H1 (cell line): Measurements from ENCODE around the gene HHIP. TPM values are rescaled to one million over a fixed set of nuclear protein-coding genes. Genes with fewer than 3 reads are reported as not detected.
A peak's percentile ranks its signal among the peaks of the same experiment; 100 is the strongest.

Experiments
- CTCF ChIA-PET: fragments of 300-600 bp; sonication (Branson Sonifier 250); formaldehyde crosslinking; loops from one replicate; lab custom pipeline; 2021; ENCODE audit not compliant: partially characterized antibody; lab: Charles Lee
- POLR2A ChIA-PET: fragments of 300-600 bp; sonication (Branson Sonifier 250); formaldehyde crosslinking; loops from one replicate; lab custom pipeline; 2021; ENCODE audit warnings: inconsistent platforms; ENCODE audit not compliant: partially characterized antibody; lab: Charles Lee
- DNase-seq, 2 experiments: peaks; one replicate each; pipeline versions ENCODE4 v3.0.0 to v3.0.0-alpha.2; 2010 to 2022; ENCODE audit warnings: low spot score in 2 of 2, low read depth in 1 of 2, mixed read lengths in 1 of 2
- FAIRE-seq: peaks from 2 replicates; lab custom pipeline; 2011; peaks lifted over from hg19 to GRCh38; lab: Jason Lieb, UNC
- H2AFZ ChIP-seq: 2 replicates; pipeline ENCODE4 v1.8.1; 2012; ENCODE audit warnings: low read length, inconsistent platforms
- H2AK5ac ChIP-seq: 2 replicates; pipeline ENCODE4 v1.6.1; 2013; ENCODE audit warnings: low read depth, low read length
- H2BK120ac ChIP-seq: replicated peaks from 2 replicates; pipeline ENCODE3; 2013; ENCODE audit warnings: low read depth, low read length, inconsistent platforms
- H2BK12ac ChIP-seq: 2 replicates; pipeline ENCODE4 v1.6.1; 2013; ENCODE audit warnings: low read depth, low read length
- H2BK15ac ChIP-seq: 2 replicates; pipeline ENCODE4 v1.6.1; 2013; ENCODE audit warnings: low read length
- H2BK20ac ChIP-seq: 2 replicates; pipeline ENCODE4 v1.6.1; 2013; ENCODE audit warnings: low read length
- H2BK5ac ChIP-seq: 2 replicates; pipeline ENCODE4 v1.6.1; 2013; ENCODE audit warnings: low read depth, low read length
- H3K14ac ChIP-seq: 2 replicates; pipeline ENCODE4 v1.6.1; 2013; ENCODE audit warnings: inconsistent platforms; ENCODE audit not compliant: insufficient read length
- H3K18ac ChIP-seq: 2 replicates; pipeline ENCODE4 v1.6.1; 2013; ENCODE audit warnings: low read length; ENCODE audit errors: extremely low read depth
- H3K23ac ChIP-seq: 2 replicates; pipeline ENCODE4 v1.6.1; 2013; ENCODE audit warnings: inconsistent platforms; ENCODE audit not compliant: insufficient read length
- H3K23me2 ChIP-seq: 2 replicates; pipeline ENCODE4 v1.6.1; 2013; ENCODE audit warnings: low read depth, low read length
- H3K27ac ChIP-seq: 2 replicates; pipeline ENCODE4 v1.6.1; 2011; ENCODE audit warnings: low read depth, low read length, inconsistent platforms
- H3K27me3 ChIP-seq, 4 experiments: replicated peaks in 1 of 4; 1 replicate in 1 of 4; 2 replicates in 3 of 4; pipeline versions ENCODE4 v1.6.1 to v1.8.1; 2011 to 2013; ENCODE audit warnings: low read length in 3 of 4, mild to moderate bottlenecking in 3 of 4, inconsistent platforms in 2 of 4, mixed read lengths in 2 of 4, moderate library complexity in 1 of 4; ENCODE audit not compliant: control insufficient read depth in 3 of 4, insufficient read depth in 3 of 4; ENCODE audit errors: extremely low read depth in 1 of 4
- H3K36me3 ChIP-seq, 4 experiments: 2 replicates each; pipeline versions ENCODE4 v1.6.1 to v1.8.1; 2011 to 2013; ENCODE audit warnings: mild to moderate bottlenecking in 4 of 4, low read length in 3 of 4, moderate library complexity in 2 of 4, control low read depth in 1 of 4, inconsistent platforms in 1 of 4; ENCODE audit not compliant: insufficient read depth in 4 of 4, control insufficient read depth in 2 of 4
- H3K4ac ChIP-seq: replicated peaks from 2 replicates; pipeline ENCODE3; 2013; ENCODE audit warnings: low read length, low read depth, mixed read lengths, inconsistent platforms; ENCODE audit not compliant: insufficient read length
- H3K4me1 ChIP-seq, 4 experiments: replicated peaks in 1 of 4; 1 replicate in 1 of 4; 2 replicates in 3 of 4; pipeline versions ENCODE4 v1.6.1 to v1.8.1; 2011 to 2013; ENCODE audit warnings: low read length in 3 of 4, inconsistent platforms in 2 of 4, mixed read lengths in 1 of 4; ENCODE audit not compliant: insufficient read depth in 4 of 4, control insufficient read depth in 3 of 4
- H3K4me2 ChIP-seq, 2 experiments: 2 replicates each; pipeline versions ENCODE4 v1.6.1 to v1.8.1; 2011 to 2013; ENCODE audit warnings: low read depth in 2 of 2, low read length in 2 of 2, control low read depth in 1 of 2, inconsistent platforms in 1 of 2, mild to moderate bottlenecking in 1 of 2; ENCODE audit not compliant: insufficient read depth in 1 of 2
- H3K4me3 ChIP-seq, 4 experiments: fragments of 200-600, 300-600 bp in 1 of 4; sonication (generic), shearing (Covaris generic), sonication (Bioruptor Twin) in 1 of 4; 2 replicates each; pipeline versions ENCODE4 v1.5.1 to v1.8.1; 2011 to 2016; ENCODE audit warnings: low read length in 4 of 4, low read depth in 3 of 4, control low read depth in 2 of 4, inconsistent platforms in 2 of 4, mild to moderate bottlenecking in 2 of 4, mixed read lengths in 1 of 4, moderate library complexity in 1 of 4; ENCODE audit not compliant: insufficient read depth in 2 of 4; ENCODE audit errors: extremely low read depth in 1 of 4
- H3K56ac ChIP-seq: replicated peaks from 2 replicates; pipeline ENCODE3; 2013; ENCODE audit warnings: low read depth, mild to moderate bottlenecking, mixed read lengths, low read length, inconsistent platforms; ENCODE audit not compliant: insufficient read length
- H3K79me1 ChIP-seq: 2 replicates; pipeline ENCODE4 v1.6.1; 2013; ENCODE audit warnings: low read depth, low read length, control low read depth
- H3K79me2 ChIP-seq, 2 experiments: 2 replicates each; pipeline versions ENCODE4 v1.6.1 to v1.8.1; 2012 to 2013; ENCODE audit warnings: low read length in 2 of 2, mild to moderate bottlenecking in 2 of 2, inconsistent platforms in 1 of 2; ENCODE audit not compliant: insufficient read depth in 2 of 2, control insufficient read depth in 1 of 2
- H3K9ac ChIP-seq, 4 experiments: replicated peaks in 1 of 4; 1 replicate in 1 of 4; 2 replicates in 3 of 4; pipeline versions ENCODE4 v1.6.1 to v1.8.1; 2011 to 2013; ENCODE audit warnings: low read depth in 3 of 4, low read length in 3 of 4, control low read depth in 2 of 4, mild to moderate bottlenecking in 2 of 4, moderate library complexity in 2 of 4, inconsistent platforms in 1 of 4; ENCODE audit errors: extremely low read depth in 1 of 4
- H3K9me3 ChIP-seq, 2 experiments: 2 replicates each; pipeline versions ENCODE4 v1.6.1 to v1.8.1; 2012 to 2013; ENCODE audit warnings: mild to moderate bottlenecking in 2 of 2, moderate library complexity in 2 of 2, control low read depth in 1 of 2, inconsistent platforms in 1 of 2, low read depth in 1 of 2, low read length in 1 of 2, mixed read lengths in 1 of 2; ENCODE audit not compliant: insufficient read depth in 2 of 2
- H4K20me1 ChIP-seq, 2 experiments: replicated peaks in 1 of 2; 2 replicates each; pipeline versions ENCODE3 to v1.8.1; 2011 to 2013; ENCODE audit warnings: inconsistent platforms in 2 of 2, low read length in 2 of 2, mild to moderate bottlenecking in 1 of 2; ENCODE audit not compliant: insufficient read depth in 2 of 2, control insufficient read depth in 1 of 2
- H4K5ac ChIP-seq: 2 replicates; pipeline ENCODE4 v1.6.1; 2013; ENCODE audit warnings: low read length, low read depth, mixed read lengths, inconsistent platforms; ENCODE audit not compliant: insufficient read length
- H4K8ac ChIP-seq: 2 replicates; pipeline ENCODE4 v1.8.0; 2013; ENCODE audit warnings: mild to moderate bottlenecking, moderate library complexity, low read length, inconsistent platforms; ENCODE audit not compliant: insufficient read depth; ENCODE audit errors: extremely low read depth
- H4K91ac ChIP-seq: replicated peaks from 2 replicates; pipeline ENCODE3; 2013; ENCODE audit warnings: low read length, mixed read lengths, inconsistent platforms; ENCODE audit not compliant: insufficient read length
- CEBPB ChIP-seq: IDR thresholded peaks from 2 replicates; pipeline ENCODE4 v1.6.1; 2012; ENCODE audit warnings: low read depth, low read length
- CHD2 ChIP-seq: IDR thresholded peaks from 2 replicates; pipeline ENCODE4 v1.6.1; 2012; ENCODE audit warnings: low read length, improper control_type of control experiment
- CTCF ChIP-seq, 3 experiments: IDR thresholded peaks; 1 replicate in 2 of 3; 2 replicates in 1 of 3; pipeline versions ENCODE4 v1.5.1 to v1.6.1; 2011; ENCODE audit warnings: low read length in 3 of 3, mild to moderate bottlenecking in 3 of 3, inconsistent platforms in 2 of 3, low read depth in 1 of 3, moderate library complexity in 1 of 3; ENCODE audit not compliant: insufficient read depth in 1 of 3; ENCODE audit errors: control extremely low read depth in 1 of 3
- EZH2 ChIP-seq: fragments of 200-600 bp; sonication (generic); IDR thresholded peaks from 2 replicates; pipeline ENCODE4 v1.7.1; 2012; ENCODE audit warnings: low read depth, mild to moderate bottlenecking, moderate library complexity, low read length, inconsistent platforms; ENCODE audit not compliant: severe bottlenecking
- NRF1 ChIP-seq: IDR thresholded peaks from 2 replicates; pipeline ENCODE4 v1.6.1; 2011; ENCODE audit warnings: mild to moderate bottlenecking, low read depth, low read length, improper control_type of control experiment
- POU5F1 ChIP-seq: IDR thresholded peaks from 2 replicates; pipeline ENCODE4 v1.6.1; 2011; ENCODE audit warnings: low read depth, mild to moderate bottlenecking, low read length, moderate library complexity
- RBBP5 ChIP-seq: IDR thresholded peaks from 2 replicates; pipeline ENCODE4 v1.7.1; 2012; ENCODE audit warnings: low read depth, mild to moderate bottlenecking, inconsistent platforms, low read length, moderate library complexity, borderline replicate concordance
- SIX5 ChIP-seq: IDR thresholded peaks from 2 replicates; pipeline ENCODE4 v1.6.1; 2011; ENCODE audit warnings: mild to moderate bottlenecking, low read depth, low read length
- TAF1 ChIP-seq: IDR thresholded peaks from 2 replicates; pipeline ENCODE4 v1.6.1; 2011; ENCODE audit warnings: mild to moderate bottlenecking, low read depth, low read length
- TAF7 ChIP-seq: optimal IDR thresholded peaks from 2 replicates; pipeline ENCODE3; 2011; ENCODE audit warnings: low read depth, mild to moderate bottlenecking, inconsistent platforms, low read length, moderate library complexity, borderline replicate concordance
- WGBS, 2 experiments: shearing (Covaris generic) in 1 of 2; methylation state at CpG; one replicate each; pipeline versions ENCODE4 v1.1.6 to v1.1.7; 2013 to 2015; ENCODE audit warnings: low lambda C conversion rate in 2 of 2, mixed read lengths in 2 of 2, inconsistent platforms in 1 of 2, low coverage in 1 of 2, missing lambda C conversion rate in 1 of 2; ENCODE audit not compliant: insufficient replicate concordance in 2 of 2, insufficient coverage in 1 of 2, insufficient read length in 1 of 2; ENCODE audit errors: extremely low coverage in 1 of 2, missing lambda C conversion rate in 1 of 2; 5-methylcytosine and 5-hydroxymethylcytosine counted together
- polyA plus RNA-seq, 7 experiments: library from polyadenylated mRNA; depleted of rRNA in 3 of 7; stranded (reverse) in 5 of 7; unstranded in 2 of 7; fragments of >200 nt in 5 of 7; fragments of 200-250 nt in 2 of 7; gene quantifications; 1 replicate in 5 of 7; 2 replicates in 1 of 7; 4 replicates in 1 of 7; pipeline versions ENCODE4 v1.2.1 to v1.2.3, GENCODE V29; 2011 to 2013; ENCODE audit warnings: missing spikeins in 2 of 7, mixed read lengths in 2 of 7
- total RNA-seq: library from RNA; stranded (reverse); fragmentation: NEBNext Ultra II Directional; extraction: Animal tissue kit (Norgen Biotek cat#: 25700); gene quantifications from 2 replicates; pipeline ENCODE4 v1.2.1, GENCODE V29; 2021
- TF ChIP-seq, protein P1 (sequence below): IDR thresholded peaks from 2 replicates; pipeline ENCODE4 v1.6.1; 2011; ENCODE audit warnings: low read length, improper control_type of control experiment

The HHIP gene
- total and polyA plus RNA-seq, 2 of the 8 experiments (the other 6 are each of a cell fraction or from before 2014, with no cell fraction given), result 0.05 to 1.3 TPM

- FAIRE-seq (no peak), DNase-seq (no peak)
- Histone ChIP-seq H2AK5ac (no peak overlapping the region), H3K23me2 (peaks cover 7% of the 10 kb centered on the region; the same call in 1 of the 2 replicates), H3K4me3 (peak overlapping the region in 2 of 4 experiments; percentile 57 to 68; a peak in 3 of 8 replicates), H4K91ac (no peak overlapping the region), H3K79me2 (no peaks in the 10 kb centered on the region), H3K23ac (no peak overlapping the region), H3K36me3 (no peaks in the 10 kb centered on the region), H3K9ac (no peak overlapping the region; a peak in 3 of 7 replicates), H3K4me1 (peaks cover 4 to 27% (median 12%) of the 10 kb centered on the region in 4 experiments; a peak in 6 of 7 replicates), H3K4me2 (peak overlapping the region; percentile 88 to 98), H3K14ac (no peak overlapping the region), H3K27me3 (peaks cover 25 to 52% (median 49%) of the 10 kb centered on the region in 4 experiments), H3K4ac (no peak overlapping the region), H2BK5ac (no peak overlapping the region), H2BK15ac (no peak overlapping the region), H2BK20ac (no peak overlapping the region), H3K27ac (no peak overlapping the region), H3K9me3 (no peaks in the 10 kb centered on the region), H3K56ac (no peak overlapping the region), H4K20me1 (peaks cover 3 to 9% of the 10 kb centered on the region in 2 experiments), H2BK120ac (no peak overlapping the region), H4K8ac (no peak overlapping the region), H3K79me1 (no peaks in the 10 kb centered on the region), H4K5ac (no peak overlapping the region), H2AFZ (no peak overlapping the region), H3K18ac (0 out of 2 replicates have a peak overlapping the region, but pooled peaks have one; percentile 29), H2BK12ac (peak overlapping the region; percentile 11; the same call in 1 of the 2 replicates)
- 13% methylated on average over 4 of the region's 4 CpGs; no CpG with 5 or more reads in 1 of the 2 experiments for WGBS, 2 experiments
- ChIA-PET CTCF (no interaction called here), POLR2A (no interaction called here)
- no peak for TF ChIP-seq EZH2
- no peak for TF ChIP-seq CHD2
- TF ChIP-seq NRF1, result no peak
- no peak for TF ChIP-seq CTCF (IDR thresholded peaks at IDR 0.05; ENCODE audit: control extremely low read depth in 1 of 3, insufficient read depth in 1 of 3, low read depth in 1 of 3, low read length in 3 of 3)
- no peak for TF ChIP-seq CEBPB
- no peak for TF ChIP-seq TAF7
- TF ChIP-seq TAF1, result no peak
- TF ChIP-seq RBBP5, result no peak
- no peak for TF ChIP-seq POU5F1
- TF ChIP-seq SIX5, result no peak
- TF ChIP-seq, protein P1, sequence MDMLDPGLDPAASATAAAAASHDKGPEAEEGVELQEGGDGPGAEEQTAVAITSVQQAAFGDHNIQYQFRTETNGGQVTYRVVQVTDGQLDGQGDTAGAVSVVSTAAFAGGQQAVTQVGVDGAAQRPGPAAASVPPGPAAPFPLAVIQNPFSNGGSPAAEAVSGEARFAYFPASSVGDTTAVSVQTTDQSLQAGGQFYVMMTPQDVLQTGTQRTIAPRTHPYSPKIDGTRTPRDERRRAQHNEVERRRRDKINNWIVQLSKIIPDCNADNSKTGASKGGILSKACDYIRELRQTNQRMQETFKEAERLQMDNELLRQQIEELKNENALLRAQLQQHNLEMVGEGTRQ, result no peak
These were observed 1.6 kb downstream of the HHIP start for GRCh38 chr4:144647590-144647989.
